WI38 (cell line): ENCODE measurements around the gene ITGB8.

Experiments
- H3K4me3 ChIP-seq: 2 replicates; pipeline ENCODE4 v1.5.1; 2011; ENCODE audit warnings: low read depth, mild to moderate bottlenecking, control low read depth, low read length
- TF ChIP-seq, protein P1 (sequence below): IDR thresholded peaks from 2 replicates; pipeline ENCODE4 v1.5.1; 2012; ENCODE audit warnings: low read depth, mild to moderate bottlenecking, control low read depth, low read length

The ITGB8 gene

GRCh38 chr7:20444030-20444800, 113.5 kb downstream of the ITGB8 start:
- no peak overlapping the region for H3K4me3 ChIP-seq
- TF ChIP-seq, protein P1, sequence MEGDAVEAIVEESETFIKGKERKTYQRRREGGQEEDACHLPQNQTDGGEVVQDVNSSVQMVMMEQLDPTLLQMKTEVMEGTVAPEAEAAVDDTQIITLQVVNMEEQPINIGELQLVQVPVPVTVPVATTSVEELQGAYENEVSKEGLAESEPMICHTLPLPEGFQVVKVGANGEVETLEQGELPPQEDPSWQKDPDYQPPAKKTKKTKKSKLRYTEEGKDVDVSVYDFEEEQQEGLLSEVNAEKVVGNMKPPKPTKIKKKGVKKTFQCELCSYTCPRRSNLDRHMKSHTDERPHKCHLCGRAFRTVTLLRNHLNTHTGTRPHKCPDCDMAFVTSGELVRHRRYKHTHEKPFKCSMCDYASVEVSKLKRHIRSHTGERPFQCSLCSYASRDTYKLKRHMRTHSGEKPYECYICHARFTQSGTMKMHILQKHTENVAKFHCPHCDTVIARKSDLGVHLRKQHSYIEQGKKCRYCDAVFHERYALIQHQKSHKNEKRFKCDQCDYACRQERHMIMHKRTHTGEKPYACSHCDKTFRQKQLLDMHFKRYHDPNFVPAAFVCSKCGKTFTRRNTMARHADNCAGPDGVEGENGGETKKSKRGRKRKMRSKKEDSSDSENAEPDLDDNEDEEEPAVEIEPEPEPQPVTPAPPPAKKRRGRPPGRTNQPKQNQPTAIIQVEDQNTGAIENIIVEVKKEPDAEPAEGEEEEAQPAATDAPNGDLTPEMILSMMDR, result no peak

- no peak overlapping the region for H3K4me3 ChIP-seq
- TF ChIP-seq, protein P1, result no peak
These were observed 116.4 kb downstream of the ITGB8 start for GRCh38 chr7:20447021-20447650.

DNA sequence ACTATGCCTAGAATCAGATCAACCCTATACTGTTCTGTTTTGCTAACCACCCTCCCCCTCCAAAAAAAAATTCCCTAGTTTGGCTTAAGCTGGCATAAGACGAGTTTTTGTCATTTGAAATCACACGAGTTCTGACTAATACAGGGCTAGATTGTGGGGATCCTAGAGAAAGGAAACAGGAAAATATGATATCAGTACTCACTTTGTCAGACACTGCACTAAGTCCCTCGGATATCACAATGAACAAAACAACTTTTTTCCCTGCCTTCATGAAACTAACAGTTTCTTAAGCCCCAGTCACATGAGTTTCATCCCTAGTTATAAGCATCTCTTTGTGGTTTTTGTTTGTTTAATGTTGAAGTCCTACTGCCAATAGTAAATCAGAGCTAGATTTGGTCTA, 118.5 kb downstream of the ITGB8 start:
- TF ChIP-seq, protein P1, result no peak

GRCh38 chr7:20450536-20450935, 119.8 kb downstream of the ITGB8 start:
- TF ChIP-seq, protein P1, result no peak
- H3K4me3 ChIP-seq, result no peak overlapping the region

More for the DNA sequence above, 118.5 kb downstream of the ITGB8 start:
- no peak overlapping the region for H3K4me3 ChIP-seq

DNA sequence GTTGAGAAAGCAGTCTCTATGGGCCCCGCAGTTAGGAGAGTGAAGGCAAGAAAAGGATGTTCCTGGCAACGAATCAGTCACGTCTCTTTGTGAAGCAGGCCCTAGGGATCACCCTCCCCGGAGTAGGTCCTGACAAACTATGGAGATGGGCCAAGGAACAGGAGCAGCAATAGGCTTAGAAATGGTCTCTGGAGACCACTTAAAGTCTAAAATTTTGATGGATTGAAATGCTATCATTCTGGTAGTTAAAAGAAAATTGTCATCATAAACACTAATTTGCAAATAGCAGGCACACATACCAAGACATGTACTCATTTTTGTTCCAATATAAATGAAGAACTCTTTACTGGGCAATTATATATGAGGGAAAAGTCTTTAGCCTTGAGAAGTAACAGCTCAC, 123.5 kb downstream of the ITGB8 start:
- H3K4me3 ChIP-seq, result no peak overlapping the region
- TF ChIP-seq, protein P1, result no peak

DNA sequence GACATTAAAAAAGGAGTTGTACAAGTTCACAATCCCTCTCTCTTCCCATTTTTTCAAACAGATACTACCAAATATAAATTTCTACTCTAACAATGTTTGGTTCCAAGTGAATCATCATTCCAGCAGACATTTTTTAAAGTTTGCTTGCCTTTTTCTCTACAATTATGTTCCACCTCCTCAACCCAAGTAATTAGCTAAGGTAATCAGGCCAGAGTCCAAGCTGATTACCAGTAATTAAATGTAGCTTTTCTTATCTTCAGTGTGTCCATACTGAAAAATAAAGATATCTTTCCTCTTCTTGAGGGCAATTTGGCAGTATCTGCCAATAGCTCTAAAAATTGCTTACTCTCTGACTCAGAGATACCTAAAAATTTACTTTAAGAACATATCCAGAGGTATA, 126.0 kb downstream of the ITGB8 start:
- no peak overlapping the region for H3K4me3 ChIP-seq
- TF ChIP-seq, protein P1, result no peak

DNA sequence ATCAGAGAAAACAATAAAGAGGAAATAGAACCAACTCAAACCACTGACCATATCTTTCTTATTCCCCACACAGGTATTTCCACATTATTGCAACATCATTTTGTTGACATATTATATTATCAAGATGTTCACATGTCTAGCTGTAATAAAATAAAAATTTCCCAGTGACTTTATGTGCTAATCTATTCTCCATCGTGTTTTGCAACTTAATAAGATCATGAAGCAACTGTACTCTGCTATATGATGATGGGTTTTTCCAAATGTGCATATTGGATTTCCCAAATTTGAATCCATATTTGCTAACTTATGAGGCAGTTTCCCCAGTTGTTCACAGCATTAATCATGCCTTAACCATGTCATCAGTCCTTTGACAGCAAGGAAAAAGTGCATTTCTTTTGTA, 127.8 kb downstream of the ITGB8 start:
- no peak overlapping the region for H3K4me3 ChIP-seq
- TF ChIP-seq, protein P1, result no peak
